WTC11 (cell line): ENCODE measurements around the gene TAS1R1. TPM values are rescaled to one million over a fixed set of nuclear protein-coding genes. Genes with fewer than 3 reads are reported as not detected.

Experiments used
- ATAC-seq: fragments of 200-7000 bp; cut with Tn5 transposase; 2 replicates; pipeline ENCODE4 v1.10.0; 2021; ENCODE audit warnings: mild to moderate bottlenecking, moderate library complexity
- CTCF ChIA-PET: fragments of 300-600 bp; sonication (Branson Sonifier 250); formaldehyde crosslinking; loops from one replicate; lab custom pipeline; 2021; ENCODE audit warnings: antibody characterized with exemption; lab: Charles Lee
- POLR2A ChIA-PET: fragments of 350-600 bp; sonication (Branson Sonifier 250); formaldehyde crosslinking; loops from one replicate; lab custom pipeline; 2021; ENCODE audit warnings: antibody characterized with exemption; lab: Charles Lee
- DNase-seq: peaks from one replicate; pipeline ENCODE4 v3.0.0; 2021; ENCODE audit warnings: low spot score
- H3K27ac Mint-ChIP-seq: 2 replicates; pipeline ENCODE4 v1.8.0; 2021; ENCODE audit warnings: mixed read lengths
- H3K27me3 Mint-ChIP-seq: 2 replicates; pipeline ENCODE4 v1.8.0; 2021; ENCODE audit warnings: low read depth, mild to moderate bottlenecking, moderate library complexity, mixed read lengths
- H3K36me3 Mint-ChIP-seq: 2 replicates; pipeline ENCODE4 v1.8.0; 2021; ENCODE audit warnings: mixed read lengths
- H3K4me1 Mint-ChIP-seq: 2 replicates; pipeline ENCODE4 v1.8.0; 2022; ENCODE audit warnings: mixed read lengths
- H3K4me3 Mint-ChIP-seq: 2 replicates; pipeline ENCODE4 v1.8.0; 2021; ENCODE audit warnings: mild to moderate bottlenecking, moderate library complexity, mixed read lengths
- H3K9me3 Mint-ChIP-seq: 2 replicates; pipeline ENCODE4 v1.8.0; 2021; ENCODE audit warnings: mixed read lengths
- ATF1 ChIP-seq: sonication (generic); formaldehyde crosslinking; IDR thresholded peaks from 2 replicates; pipeline ENCODE4 v1.8.1; 2023; ENCODE audit warnings: mild to moderate bottlenecking, moderate library complexity, missing genetic modification reagents
- ATF3 ChIP-seq: sonication (generic); formaldehyde crosslinking; conservative IDR thresholded peaks from 2 replicates; pipeline ENCODE4 v1.8.1; 2022; ENCODE audit warnings: mild to moderate bottlenecking, missing genetic modification reagents
- CDX4 ChIP-seq: fragments of 250-450 bp; sonication (Bioruptor Pico); IDR thresholded peaks from 2 replicates; pipeline ENCODE4 v1.9.0; 2021; ENCODE audit warnings: moderate library complexity, mild to moderate bottlenecking, inconsistent platforms, borderline replicate concordance
- CREM ChIP-seq: sonication (generic); formaldehyde crosslinking; IDR thresholded peaks from 2 replicates; pipeline ENCODE4 v1.8.1; 2022; ENCODE audit warnings: mild to moderate bottlenecking, missing genetic modification reagents, moderate library complexity
- E2F1 ChIP-seq: sonication (generic); formaldehyde crosslinking; IDR thresholded peaks from 2 replicates; pipeline ENCODE4 v1.8.0; 2022; ENCODE audit warnings: mild to moderate bottlenecking, missing genetic modification reagents
- E2F4 ChIP-seq: sonication (generic); formaldehyde crosslinking; IDR thresholded peaks from 2 replicates; pipeline ENCODE4 v1.8.1; 2022; ENCODE audit warnings: low read depth, mild to moderate bottlenecking, moderate library complexity, missing genetic modification reagents, borderline replicate concordance
- ELF4 ChIP-seq: sonication (generic); formaldehyde crosslinking; IDR thresholded peaks from 2 replicates; pipeline ENCODE4 v1.8.1; 2022; ENCODE audit warnings: low read depth, mild to moderate bottlenecking, moderate library complexity, missing genetic modification reagents
- FOXP4 ChIP-seq: sonication (generic); formaldehyde crosslinking; IDR thresholded peaks from 2 replicates; pipeline ENCODE4 v1.8.0; 2022; ENCODE audit warnings: mild to moderate bottlenecking, missing genetic modification reagents
- GABPB1 ChIP-seq: sonication (generic); formaldehyde crosslinking; IDR thresholded peaks from 2 replicates; pipeline ENCODE4 v1.8.1; 2023; ENCODE audit warnings: mild to moderate bottlenecking, missing genetic modification reagents
- GRHL2 ChIP-seq: fragments of 250-450 bp; sonication (Bioruptor Pico); IDR thresholded peaks from 2 replicates; pipeline ENCODE4 v1.8.0; 2022; ENCODE audit warnings: mild to moderate bottlenecking, moderate library complexity; ENCODE audit not compliant: insufficient replicate concordance, severe bottlenecking
- IRF2 ChIP-seq: sonication (generic); formaldehyde crosslinking; IDR thresholded peaks from 2 replicates; pipeline ENCODE4 v1.8.0; 2022; ENCODE audit warnings: low read depth, missing genetic modification reagents, borderline replicate concordance
- JUN ChIP-seq: sonication (generic); formaldehyde crosslinking; IDR thresholded peaks from 2 replicates; pipeline ENCODE4 v1.8.0; 2023; ENCODE audit warnings: mild to moderate bottlenecking, missing genetic modification reagents
- NFYB ChIP-seq: sonication (generic); formaldehyde crosslinking; conservative IDR thresholded peaks from 2 replicates; pipeline ENCODE4 v1.8.0; 2022; ENCODE audit warnings: low read depth, missing genetic modification reagents
- NR2C2 ChIP-seq: sonication (generic); formaldehyde crosslinking; IDR thresholded peaks from 2 replicates; pipeline ENCODE4 v1.8.0; 2022; ENCODE audit warnings: mild to moderate bottlenecking, missing genetic modification reagents
- OVOL2 ChIP-seq: fragments of 250-450 bp; sonication (Bioruptor Pico); IDR thresholded peaks from 2 replicates; pipeline ENCODE4 v1.9.0; 2021; ENCODE audit warnings: mild to moderate bottlenecking, borderline replicate concordance
- SMAD3 ChIP-seq: sonication (generic); formaldehyde crosslinking; IDR thresholded peaks from 2 replicates; pipeline ENCODE4 v1.8.0; 2022; ENCODE audit warnings: missing genetic modification reagents, mild to moderate bottlenecking, borderline replicate concordance
- SP1 ChIP-seq: sonication (generic); formaldehyde crosslinking; conservative IDR thresholded peaks from 2 replicates; pipeline ENCODE4 v1.8.1; 2022; ENCODE audit warnings: missing genetic modification reagents
- TEAD1 ChIP-seq: sonication (generic); formaldehyde crosslinking; IDR thresholded peaks from 2 replicates; pipeline ENCODE4 v1.8.0; 2022; ENCODE audit warnings: mild to moderate bottlenecking, missing genetic modification reagents
- USF2 ChIP-seq: sonication (generic); formaldehyde crosslinking; IDR thresholded peaks from 2 replicates; pipeline ENCODE4 v1.8.1; 2023; ENCODE audit warnings: mild to moderate bottlenecking, missing genetic modification reagents, moderate library complexity
- ZBTB43 ChIP-seq: sonication (generic); formaldehyde crosslinking; IDR thresholded peaks from 2 replicates; pipeline ENCODE4 v1.8.1; 2023; ENCODE audit warnings: mild to moderate bottlenecking, missing genetic modification reagents
- ZNF263 ChIP-seq: sonication (generic); formaldehyde crosslinking; IDR thresholded peaks from 2 replicates; pipeline ENCODE4 v1.8.1; 2022; ENCODE audit warnings: low read depth, mild to moderate bottlenecking, moderate library complexity, missing genetic modification reagents
- ZNF317 ChIP-seq: sonication (generic); formaldehyde crosslinking; IDR thresholded peaks from 2 replicates; pipeline ENCODE4 v1.8.1; 2023; ENCODE audit warnings: low read depth, mild to moderate bottlenecking, moderate library complexity, missing genetic modification reagents, borderline replicate concordance
- total RNA-seq: library from RNA; stranded (reverse); gene quantifications from 3 replicates; pipeline ENCODE4 v1.2.3, GENCODE V29; 2021

TAS1R1 gene
- total RNA-seq, 1 experiment from 2014 or later, result 0.11 TPM

- no peak for TF ChIP-seq SMAD3 (CRISPR knock-in tag)
- TF ChIP-seq CREM, result no peak
- no peak for TF ChIP-seq USF2 (CRISPR knock-in tag)
- no peak for TF ChIP-seq CDX4 (CRISPR knock-in tag)
- no peak for TF ChIP-seq E2F1
- no peak for TF ChIP-seq NFYB (CRISPR knock-in tag)
- TF ChIP-seq, all 79 proteins: peak for 0
Measured at GRCh38 chr1:6530504-6531160, 24.5 kb upstream of the TAS1R1 start (continued).

- Mint-ChIP-seq H3K4me3 (no peak overlapping the region), H3K36me3 (peaks cover 60% of the 10 kb centered on the region)
- CTCF ChIA-PET, result no interaction called here
Measured at GRCh38 chr1:6531996-6532395, 23.1 kb upstream of the TAS1R1 start.

More at GRCh38 chr1:6531996-6532395, 23.1 kb upstream of the TAS1R1 start:
- no peak overlapping the region for H3K27ac Mint-ChIP-seq
- TF ChIP-seq OVOL2 (CRISPR knock-in tag) (no peak), ATF3 (CRISPR knock-in tag) (no peak), GRHL2 (CRISPR knock-in tag) (no peak), SP1 (CRISPR knock-in tag) (no peak), IRF2 (CRISPR knock-in tag) (no peak), TEAD1 (CRISPR knock-in tag) (no peak), GABPB1 (CRISPR knock-in tag) (no peak), ZNF317 (no peak), FOXP4 (CRISPR knock-in tag) (no peak), ZNF263 (no peak), ATF1 (CRISPR knock-in tag) (no peak), ZBTB43 (CRISPR knock-in tag) (no peak), E2F4 (CRISPR knock-in tag) (no peak), NR2C2 (no peak), JUN (CRISPR knock-in tag) (no peak), ELF4 (CRISPR knock-in tag) (no peak)
- TF ChIP-seq, all 79 proteins: peak for 0
- Mint-ChIP-seq H3K4me1 (no peaks in the 10 kb centered on the region), H3K27me3 (no peaks in the 10 kb centered on the region), H3K9me3 (no peaks in the 10 kb centered on the region)
- DNase-seq (no peak), ATAC-seq (no peak)
- POLR2A ChIA-PET, result no interaction called here
